G401 (cell line): ENCODE results near the gene G0S2. TPM values are rescaled to one million over a fixed set of nuclear protein-coding genes. Genes with fewer than 3 reads are reported as not detected.

Experiments
- DNase-seq: peaks from one replicate; pipeline ENCODE4 v3.0.0-alpha.2; 2015; ENCODE audit warnings: low spot score
- in situ Hi-C: cut with HindIII; loops from 2 replicates; pipeline ENCODE4 v1.10.0; 2016; ENCODE audit warnings: low sequenced_read_pairs, mixed read lengths
- total RNA-seq: library from RNA; depleted of rRNA; stranded (reverse); fragments of >200 nt; shearing (Covaris generic); gene quantifications from 2 replicates; pipeline ENCODE4 v1.2.3, GENCODE V29; 2014

Gene G0S2
- total RNA-seq, 1 experiment from 2014 or later = not detected

DNA sequence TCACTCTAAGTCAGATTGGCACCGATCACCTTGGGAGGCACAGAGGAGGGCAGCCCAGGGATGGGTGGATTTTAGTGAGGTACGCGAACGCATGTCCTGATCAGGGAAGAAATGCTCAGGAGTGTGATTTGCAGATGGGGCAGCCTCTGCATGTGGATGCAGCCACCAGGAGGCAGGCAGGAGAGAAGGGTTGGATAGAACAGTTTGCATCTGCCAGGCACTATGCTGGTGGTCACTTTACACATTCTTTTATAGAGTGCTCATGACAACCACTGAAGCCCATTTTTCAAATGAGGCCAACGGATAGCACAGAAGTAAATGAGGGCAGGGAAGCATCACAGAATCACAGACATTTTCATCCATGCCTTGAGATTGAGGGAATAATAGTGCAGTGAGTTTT is 28.7 kb upstream of the G0S2 start:
- DNase-seq = no peak
- in situ Hi-C loops = no loop called here

- DNase-seq = no peak
- in situ Hi-C loops = no loop called here
These were observed 28.1 kb upstream of the G0S2 start for GRCh38 chr1:209647156-209647555.

- in situ Hi-C loops = no loop called here
- DNase-seq = no peak
These were observed 26.9 kb upstream of the G0S2 start for GRCh38 chr1:209648346-209648745.

DNA sequence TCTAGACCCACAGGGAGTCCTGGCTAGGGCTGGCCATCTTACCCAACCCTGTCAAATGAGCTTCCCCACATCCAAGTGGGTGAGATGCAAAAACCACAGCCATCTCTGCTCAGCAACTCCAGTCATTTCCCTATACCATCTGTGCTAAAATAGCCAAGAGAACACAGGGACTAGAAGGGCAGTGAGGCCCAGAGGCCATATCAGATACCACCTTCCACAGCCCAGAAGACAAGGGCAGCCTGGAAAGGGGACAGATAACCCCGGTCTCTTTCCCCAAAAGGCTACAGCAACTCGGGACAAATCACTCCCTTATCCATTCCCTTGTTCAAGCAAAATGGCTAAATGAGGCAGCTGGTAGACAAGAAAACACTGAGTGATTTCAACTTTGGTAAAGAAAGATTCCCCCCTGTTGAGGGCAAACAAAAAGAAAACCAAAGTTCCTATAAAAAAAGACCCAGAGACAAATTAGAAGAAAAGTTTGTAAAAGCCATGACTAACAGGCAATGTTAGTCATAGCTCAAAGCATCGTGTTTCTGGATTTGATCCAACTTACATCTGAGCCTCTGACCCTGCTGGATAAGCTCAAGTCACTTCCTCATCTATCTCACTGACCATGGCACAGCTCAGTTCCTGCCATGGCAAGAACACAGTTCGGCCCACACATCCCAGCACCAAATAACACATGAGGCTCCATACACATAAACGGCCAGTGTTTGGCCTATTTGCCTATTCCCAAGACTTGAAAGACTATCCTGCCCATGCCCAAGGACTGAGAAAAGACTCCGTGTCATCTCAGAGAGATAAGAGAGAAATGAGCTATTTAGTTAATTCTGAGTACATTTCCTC is 26.1 kb upstream of the G0S2 start:
- DNase-seq = no peak
- in situ Hi-C loops = no loop called here

DNA sequence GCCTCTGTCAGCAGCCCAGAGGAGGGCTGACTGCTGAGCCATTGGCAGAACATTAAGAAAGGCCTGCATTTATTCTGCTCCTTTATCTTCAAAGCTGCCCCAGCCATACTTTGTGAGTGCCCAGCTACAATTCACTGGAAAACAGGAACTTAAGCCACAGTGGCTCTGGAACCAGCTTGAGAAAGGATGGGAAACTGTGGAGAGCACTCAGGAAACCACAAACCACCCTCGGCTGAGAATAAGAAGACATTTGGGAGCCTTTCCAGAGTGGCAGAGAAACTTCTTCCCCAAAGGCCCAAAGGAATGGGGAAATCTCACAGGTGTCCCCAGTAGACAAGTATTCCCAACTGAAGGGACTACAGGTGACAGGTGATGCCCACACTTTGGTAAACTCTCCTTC is 24.8 kb upstream of the G0S2 start:
- in situ Hi-C loops = no loop called here
- no peak for DNase-seq

- no peak for DNase-seq
- in situ Hi-C loops = no loop called here
These were observed 24.0 kb upstream of the G0S2 start for GRCh38 chr1:209651138-209651587.

- DNase-seq = no peak
- in situ Hi-C loops = no loop called here
These were observed 23.0 kb upstream of the G0S2 start, which contains the start of gene LAMB3 for GRCh38 chr1:209652121-209652735. TSS of gene LAMB3 (minus strand) at chr1:209652425. CDS start at chr1:209650944, 1,481 bp downstream.

GRCh38 chr1:209652873-209653401 is 22.3 kb upstream of the G0S2 start:
- in situ Hi-C loops = no loop called here

DNA sequence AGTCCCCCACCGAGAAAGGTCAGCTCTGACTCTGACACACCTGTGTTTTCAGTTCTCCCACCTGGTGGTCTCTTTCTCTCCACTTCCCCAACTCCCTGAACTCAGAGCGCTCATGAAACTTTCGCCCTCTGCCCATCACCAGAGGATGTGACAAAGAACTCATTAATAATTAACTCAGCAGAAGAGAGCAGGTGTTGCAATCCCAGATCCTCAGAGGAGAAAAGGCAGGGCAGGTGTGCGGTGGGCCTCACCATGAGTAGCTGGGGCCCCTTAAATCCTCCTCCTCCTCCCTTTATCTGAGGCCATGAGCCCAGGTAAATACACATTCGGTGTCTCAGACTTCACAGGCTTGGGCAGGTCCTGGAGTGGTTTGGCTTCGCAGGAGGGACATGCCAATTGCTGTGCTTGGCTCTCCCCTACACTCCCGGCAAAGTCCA is 21.3 kb upstream of the G0S2 start:
- no peak for DNase-seq
- in situ Hi-C loops = no loop called here

More at GRCh38 chr1:209652873-209653401, 22.3 kb upstream of the G0S2 start:
- peak; percentile 25 for DNase-seq

GRCh38 chr1:209655411-209656231 is 19.6 kb upstream of the G0S2 start:
- no peak for DNase-seq
- in situ Hi-C loops = no loop called here

DNA sequence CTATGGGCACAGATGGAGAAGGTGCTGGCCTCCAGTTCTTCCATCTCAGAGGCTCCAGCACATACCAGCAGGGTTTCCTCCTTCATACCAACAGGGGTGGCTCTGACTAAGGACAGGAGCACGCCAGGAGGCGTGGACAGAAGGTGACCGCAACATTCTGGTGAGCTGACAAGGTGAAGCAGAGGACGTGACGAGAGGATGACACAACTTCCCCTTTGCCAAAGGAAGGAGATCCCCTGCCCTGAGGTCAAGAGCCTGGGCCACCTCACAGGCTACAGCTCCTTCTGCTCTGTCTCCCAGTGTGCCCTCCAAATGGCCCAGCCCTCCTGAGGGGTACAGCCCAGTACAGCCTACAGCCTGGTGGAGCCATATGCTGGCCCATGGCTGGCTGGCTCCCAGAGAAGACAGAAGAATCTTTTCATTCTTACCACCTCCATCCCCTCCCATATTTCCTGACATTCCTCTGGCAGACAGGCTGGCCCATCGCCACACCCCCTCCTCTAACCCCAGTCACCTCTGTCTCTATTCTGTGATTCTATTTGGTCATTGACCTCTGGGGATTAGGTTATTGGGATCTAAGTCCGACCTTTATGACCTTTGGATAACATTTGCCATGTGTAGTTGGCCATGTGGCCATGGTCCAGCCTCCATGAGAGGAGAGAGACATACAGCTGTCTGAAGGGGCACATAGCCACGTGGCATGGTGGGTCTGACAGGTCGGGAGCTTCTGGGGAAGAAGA is 17.9 kb upstream of the G0S2 start:
- in situ Hi-C loops = no loop called here
- no peak for DNase-seq

DNA sequence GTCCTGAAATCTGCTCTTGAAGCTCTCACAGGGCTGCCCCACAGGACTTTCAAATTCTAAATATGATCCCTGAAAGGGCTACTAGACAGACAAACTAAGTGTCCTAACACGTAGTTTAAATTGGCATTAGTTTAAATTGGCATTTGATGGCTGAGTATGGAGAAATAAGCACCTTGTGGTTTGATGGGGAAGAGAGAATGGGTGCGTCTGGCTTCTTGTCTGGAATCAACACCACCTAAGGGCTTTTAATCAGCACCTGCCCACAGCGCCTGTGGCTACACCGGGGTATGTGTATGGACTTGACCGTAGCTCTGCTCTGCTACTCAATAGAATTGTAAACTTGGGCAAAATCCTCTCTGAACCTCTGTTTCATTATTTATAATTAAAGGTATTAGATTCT is 17.3 kb upstream of the G0S2 start:
- in situ Hi-C loops = no loop called here
- no peak for DNase-seq

GRCh38 chr1:209659909-209660308 is 15.3 kb upstream of the G0S2 start:
- in situ Hi-C loops = no loop called here

DNA sequence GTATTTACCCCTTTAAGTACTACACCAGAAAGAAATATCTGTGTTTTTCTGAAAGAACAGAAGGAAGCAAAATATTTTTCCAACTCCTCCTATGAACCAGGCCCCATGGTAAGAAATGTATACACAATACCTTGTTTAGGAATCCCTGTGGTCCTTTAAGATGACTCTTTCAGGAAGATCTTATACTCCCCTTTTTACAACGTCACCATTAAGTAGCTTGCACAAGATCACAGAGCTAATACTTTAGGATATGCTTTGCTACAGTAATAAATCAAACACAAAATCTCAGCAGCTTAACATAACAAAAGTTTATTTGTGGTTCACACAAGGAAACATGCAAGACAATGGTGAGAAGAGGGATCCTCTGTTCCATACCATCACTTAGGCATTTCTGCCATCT is 14.1 kb upstream of the G0S2 start:
- in situ Hi-C loops = no loop called here
- no peak for DNase-seq

More at GRCh38 chr1:209659909-209660308, 15.3 kb upstream of the G0S2 start:
- DNase-seq = no peak

- in situ Hi-C loops = no loop called here
- DNase-seq = no peak
These were observed 12.3 kb upstream of the G0S2 start for GRCh38 chr1:209662879-209663327.

DNA sequence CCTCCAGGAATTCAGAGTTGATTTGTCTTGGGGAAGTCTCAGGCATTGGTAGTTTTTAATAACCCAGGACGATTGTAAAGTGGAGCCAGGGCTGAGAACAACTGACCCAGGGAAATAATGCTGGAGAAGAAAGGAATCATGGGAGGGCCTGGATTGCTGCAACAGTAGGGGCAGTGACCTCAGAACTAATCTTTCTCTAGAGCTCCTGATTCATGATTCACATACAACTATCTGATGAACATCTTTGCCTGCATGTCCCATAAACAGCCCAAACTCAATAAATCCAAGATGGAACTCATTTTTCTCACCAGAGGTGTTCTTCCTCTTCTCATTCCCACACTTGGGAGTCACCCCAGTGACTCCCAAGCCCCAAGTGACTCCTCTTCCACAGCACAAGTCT is 8.1 kb upstream of the G0S2 start:
- in situ Hi-C loops = no loop called here

GRCh38 chr1:209667708-209668107 is 7.5 kb upstream of the G0S2 start:
- in situ Hi-C loops = no loop called here
- no peak for DNase-seq

More for the DNA sequence above, 8.1 kb upstream of the G0S2 start:
- DNase-seq = no peak

DNA sequence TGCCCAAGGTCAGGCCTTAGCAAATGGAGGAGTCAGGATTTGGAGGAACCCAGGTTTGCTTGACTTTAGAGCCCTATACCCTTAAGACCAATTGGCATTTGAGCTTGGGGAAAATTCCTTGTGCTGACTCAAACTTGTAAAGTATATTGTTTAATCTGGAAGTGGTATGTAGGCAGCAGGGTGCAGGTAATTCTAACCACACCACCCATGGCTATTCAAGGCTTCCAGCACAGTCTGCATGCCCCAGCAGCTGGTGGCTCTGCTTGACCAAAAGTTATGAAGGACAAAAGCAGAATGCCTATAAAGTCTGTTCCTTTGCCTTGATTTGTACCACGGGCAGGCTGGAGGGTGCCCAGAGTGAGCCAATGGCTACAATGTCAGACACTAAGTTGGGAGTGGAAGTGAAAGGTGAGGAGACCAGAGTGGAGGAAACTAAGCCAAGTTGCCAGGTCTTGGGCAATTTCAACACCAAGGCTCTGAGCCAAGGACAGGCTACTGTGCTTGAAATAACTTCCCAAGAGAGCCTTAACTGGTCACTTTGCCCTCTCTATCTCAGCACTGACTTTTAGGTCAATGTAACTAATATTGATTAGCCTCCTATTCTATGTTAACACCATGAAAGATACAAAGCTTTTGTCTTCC is 4.7 kb upstream of the G0S2 start:
- in situ Hi-C loops = no loop called here
- no peak for DNase-seq
